ENCODE measurements around the gene LDLR. TPM values are rescaled to one million over a fixed set of nuclear protein-coding genes. Genes with fewer than 3 reads are reported as not detected.
"Not testable (repeated sequence)": the region's sequence is repeated elsewhere in the genome, so short reads cannot be mapped to it uniquely, and the experiment has no call there.

Gene LDLR
- total RNA-seq, 4 donors from 2014 or later, result 22.6 to 45.6 (median 35.7) TPM

DNA sequence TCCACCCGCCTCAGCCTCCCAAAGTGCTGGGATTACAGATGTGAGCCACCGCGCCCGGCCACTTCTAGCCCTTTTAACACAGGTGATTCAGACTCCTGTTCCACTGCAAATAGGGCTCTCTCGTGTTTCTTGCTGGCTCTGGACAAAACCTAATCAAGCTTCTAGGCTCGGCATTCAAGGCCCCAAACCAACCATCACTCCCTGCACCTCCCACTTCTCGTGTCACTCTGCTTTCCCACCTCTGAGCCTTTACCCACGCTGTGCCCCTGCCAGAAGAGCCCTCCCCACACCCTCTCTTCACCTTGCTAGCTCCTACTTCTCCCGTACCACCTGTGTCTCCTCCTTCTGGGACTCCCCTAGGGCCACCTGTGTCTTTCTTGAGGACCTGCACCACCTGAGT is 88.3 kb downstream of the LDLR start:
- peaks cover 0 to 43% (median 16%) of the 10 kb centered on the region in 4 donors for H3K4me1 ChIP-seq
- H3K27me3 ChIP-seq, result no peaks in the 10 kb centered on the region
- no peak for TF ChIP-seq POLR2A (IDR thresholded peaks at IDR 0.05)
- peaks cover 0 to 80% (median 7%) of the 10 kb centered on the region in 3 donors for H3K36me3 ChIP-seq
- no peaks in the 10 kb centered on the region for H3K9me3 ChIP-seq
- no peak overlapping the region for H3K4me3 ChIP-seq
- peak overlapping the region in 2 of 4 donors; percentile 72 to 75 for H3K27ac ChIP-seq
- WGBS, 2 donors, result 89 to 91% methylated on average over 9 of the region's 9 CpGs
- no peak for DNase-seq (ENCODE audit: low spot score in 2 of 2)

DNA sequence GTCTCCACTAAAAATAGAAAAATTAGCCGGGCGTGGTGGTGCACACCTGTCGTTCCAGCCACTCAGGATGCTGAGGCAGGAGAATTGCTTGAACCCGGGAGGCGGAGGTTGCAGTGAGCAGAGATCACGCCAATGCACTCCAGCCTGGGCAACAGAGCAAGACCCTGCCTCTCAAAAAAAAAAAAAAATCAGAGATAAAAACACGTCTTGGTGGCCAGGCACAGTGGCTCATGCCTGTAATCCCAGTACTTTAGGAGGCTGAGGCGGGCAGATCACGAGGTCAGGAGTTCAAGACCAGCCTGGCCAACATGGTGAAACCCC is 89.8 kb downstream of the LDLR start:
- 81 to 82% methylated on average over 9 of the region's 9 CpGs for WGBS, 2 donors
- Histone ChIP-seq H3K36me3 (peaks cover 0 to 78% (median 4%) of the 10 kb centered on the region in 3 donors), H3K4me1 (peaks cover 0 to 48% (median 16%) of the 10 kb centered on the region in 4 donors), H3K27ac (peak overlapping the region in 2 of 4 donors; percentile 72 to 75)
- DNase-seq (ENCODE audit: low spot score in 2 of 2); H3K9me3 ChIP-seq; H3K27me3 ChIP-seq; H3K4me3 ChIP-seq: not testable (repeated sequence)

DNA sequence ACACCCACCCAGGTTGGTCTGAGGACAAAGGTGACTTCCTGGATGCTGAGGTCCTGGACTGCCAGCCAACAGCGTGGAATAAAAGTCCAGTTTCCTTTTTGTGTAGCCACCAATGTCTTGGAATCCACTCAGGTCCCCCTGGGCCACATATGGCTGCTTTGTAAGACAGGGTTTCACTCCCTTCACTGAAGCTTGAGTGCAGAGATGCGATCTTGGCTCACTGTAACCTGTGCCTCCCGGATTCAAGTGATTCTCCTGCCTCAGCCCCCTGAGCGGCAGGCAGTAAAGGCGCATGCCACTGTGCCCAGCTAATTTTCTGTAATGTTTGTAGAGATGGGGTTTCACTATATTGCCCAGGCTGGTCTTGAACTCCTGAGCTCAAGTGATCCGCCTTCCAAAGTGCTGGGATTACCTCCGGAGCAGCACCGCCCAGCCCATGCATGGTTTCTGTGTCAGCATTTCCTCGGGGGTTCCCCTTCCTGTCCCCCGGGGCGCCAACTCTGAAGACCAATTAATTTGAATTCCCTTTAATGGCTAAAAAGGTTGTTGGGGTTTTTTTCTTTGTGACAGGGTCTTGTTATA is 90.5 kb downstream of the LDLR start:
- peaks cover 0 to 73% (median 0%) of the 10 kb centered on the region in 3 donors for H3K36me3 ChIP-seq
- H3K27ac ChIP-seq, result peak overlapping the region; percentile 24 to 75 (median 48)
- H3K9me3 ChIP-seq, result peaks cover 0 to 2% (median 0%) of the 10 kb centered on the region in 4 donors
- TF ChIP-seq EP300 (IDR thresholded peaks at IDR 0.05), result no peak
- TF ChIP-seq POLR2A (IDR thresholded peaks at IDR 0.05), result no peak
- TF ChIP-seq, protein P1, sequence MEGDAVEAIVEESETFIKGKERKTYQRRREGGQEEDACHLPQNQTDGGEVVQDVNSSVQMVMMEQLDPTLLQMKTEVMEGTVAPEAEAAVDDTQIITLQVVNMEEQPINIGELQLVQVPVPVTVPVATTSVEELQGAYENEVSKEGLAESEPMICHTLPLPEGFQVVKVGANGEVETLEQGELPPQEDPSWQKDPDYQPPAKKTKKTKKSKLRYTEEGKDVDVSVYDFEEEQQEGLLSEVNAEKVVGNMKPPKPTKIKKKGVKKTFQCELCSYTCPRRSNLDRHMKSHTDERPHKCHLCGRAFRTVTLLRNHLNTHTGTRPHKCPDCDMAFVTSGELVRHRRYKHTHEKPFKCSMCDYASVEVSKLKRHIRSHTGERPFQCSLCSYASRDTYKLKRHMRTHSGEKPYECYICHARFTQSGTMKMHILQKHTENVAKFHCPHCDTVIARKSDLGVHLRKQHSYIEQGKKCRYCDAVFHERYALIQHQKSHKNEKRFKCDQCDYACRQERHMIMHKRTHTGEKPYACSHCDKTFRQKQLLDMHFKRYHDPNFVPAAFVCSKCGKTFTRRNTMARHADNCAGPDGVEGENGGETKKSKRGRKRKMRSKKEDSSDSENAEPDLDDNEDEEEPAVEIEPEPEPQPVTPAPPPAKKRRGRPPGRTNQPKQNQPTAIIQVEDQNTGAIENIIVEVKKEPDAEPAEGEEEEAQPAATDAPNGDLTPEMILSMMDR (IDR thresholded peaks at IDR 0.05), result no peak
- H3K4me1 ChIP-seq, result peaks cover 0 to 55% (median 16%) of the 10 kb centered on the region in 4 donors
- DNase-seq (ENCODE audit: low spot score in 2 of 2), result no peak
- no peaks in the 10 kb centered on the region for H3K27me3 ChIP-seq
- H3K4me3 ChIP-seq, result no peak overlapping the region
- 53 to 59% methylated on average over 11 of the region's 11 CpGs for WGBS, 2 donors

DNA sequence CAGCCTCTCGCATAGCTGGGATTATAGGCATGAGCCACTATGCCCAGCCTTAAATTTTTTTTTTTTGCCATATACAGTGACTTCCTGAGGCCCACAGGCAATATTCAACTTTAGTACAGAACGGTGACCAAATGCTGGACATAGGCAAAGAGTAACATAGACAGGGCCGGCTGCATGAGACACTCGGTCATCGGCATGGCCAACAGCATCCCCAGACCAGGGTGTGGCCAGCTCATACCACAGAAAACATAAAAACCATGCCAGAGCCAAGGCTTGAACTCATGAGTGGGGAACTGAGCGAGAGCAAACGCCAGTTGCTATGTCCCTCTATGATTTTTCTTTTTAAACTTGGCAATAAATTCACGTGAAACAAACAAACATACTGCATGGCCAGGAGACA is 91.1 kb downstream of the LDLR start:
- peak overlapping the region; percentile 24 to 75 (median 48) for H3K27ac ChIP-seq
- no peaks in the 10 kb centered on the region for H3K27me3 ChIP-seq
- H3K36me3 ChIP-seq, result peaks cover 0 to 73% (median 0%) of the 10 kb centered on the region in 3 donors
- no peak for DNase-seq (ENCODE audit: low spot score in 2 of 2)
- peaks cover 0 to 61% (median 16%) of the 10 kb centered on the region in 4 donors for H3K4me1 ChIP-seq
- WGBS, 2 donors, result 46 to 51% methylated on average over 8 of the region's 8 CpGs
- H3K4me3 ChIP-seq, result no peak overlapping the region
- no peak for TF ChIP-seq POLR2A (IDR thresholded peaks at IDR 0.05)
- TF ChIP-seq, protein P1 (IDR thresholded peaks at IDR 0.05), result no peak
- TF ChIP-seq EP300 (IDR thresholded peaks at IDR 0.05), result no peak
- H3K9me3 ChIP-seq, result peaks cover 0 to 2% (median 0%) of the 10 kb centered on the region in 4 donors

DNA sequence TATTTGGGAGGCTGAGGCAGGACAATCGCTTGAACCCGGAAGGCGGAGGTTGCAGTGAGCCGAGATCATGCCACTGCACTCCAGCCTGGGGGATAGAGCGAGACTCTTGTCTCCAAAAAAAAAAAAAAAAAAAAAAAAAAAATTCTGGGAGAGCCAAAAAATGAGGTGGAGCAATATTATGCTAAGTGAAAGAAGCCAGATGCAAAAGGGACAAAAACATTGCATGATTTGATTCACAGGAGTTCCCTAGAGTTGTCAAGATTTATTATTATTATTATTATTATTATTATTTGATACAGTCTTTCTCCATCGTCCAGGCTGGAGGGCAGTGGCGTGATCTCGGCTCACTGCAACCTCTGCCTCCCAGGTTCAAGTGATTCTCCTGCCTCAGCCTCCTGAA is 91.7 kb downstream of the LDLR start:
- H3K27me3 ChIP-seq; H3K9me3 ChIP-seq; H3K4me3 ChIP-seq; DNase-seq (ENCODE audit: low spot score in 2 of 2): not testable (repeated sequence)
- peak overlapping the region; percentile 24 to 75 (median 54) for H3K27ac ChIP-seq
- H3K36me3 ChIP-seq, result peaks cover 0 to 73% (median 0%) of the 10 kb centered on the region in 3 donors
- 68 to 79% methylated on average over 8 of the region's 8 CpGs for WGBS, 2 donors
- peaks cover 0 to 67% (median 18%) of the 10 kb centered on the region in 4 donors for H3K4me1 ChIP-seq

DNA sequence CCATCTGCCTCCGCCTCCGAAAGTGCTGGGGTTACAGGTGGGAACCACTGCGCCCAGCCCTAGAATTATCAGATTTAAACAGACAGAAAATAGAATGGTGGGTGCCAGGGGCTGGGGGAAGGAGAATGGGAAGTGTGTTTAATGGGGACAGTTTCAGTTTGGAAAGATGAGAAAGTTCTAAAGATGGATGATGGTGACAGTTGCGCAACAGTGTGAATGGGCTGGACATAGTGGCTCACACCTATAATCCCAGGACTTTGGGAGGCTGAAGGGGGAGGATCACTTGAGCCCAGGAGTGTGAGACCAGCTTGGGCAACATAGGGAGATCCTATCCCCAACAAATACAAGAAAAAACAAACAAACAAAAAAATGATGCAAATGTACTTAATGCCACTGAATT is 92.2 kb downstream of the LDLR start:
- Histone ChIP-seq H3K27ac (peak overlapping the region in 3 of 4 donors; percentile 37 to 74 (median 72)), H3K36me3 (peaks cover 0 to 73% (median 0%) of the 10 kb centered on the region in 3 donors)
- 87 to 97% methylated on average over 4 of the region's 4 CpGs for WGBS, 2 donors

More for the DNA sequence above, 92.2 kb downstream of the LDLR start:
- peaks cover 0 to 2% (median 0%) of the 10 kb centered on the region in 4 donors for H3K9me3 ChIP-seq
- H3K4me1 ChIP-seq, result peaks cover 0 to 72% (median 20%) of the 10 kb centered on the region in 4 donors
- DNase-seq (ENCODE audit: low spot score in 2 of 2), result no peak
- H3K4me3 ChIP-seq, result no peak overlapping the region
- TF ChIP-seq POLR2A (IDR thresholded peaks at IDR 0.05) (no peak), EP300 (IDR thresholded peaks at IDR 0.05) (no peak)
- TF ChIP-seq, protein P1 (IDR thresholded peaks at IDR 0.05), result no peak
- no peaks in the 10 kb centered on the region for H3K27me3 ChIP-seq

Other genes with a start within 250 kb of the LDLR start
- 1 to 10 TPM in 2 of 4 donors, under 1 TPM in 2; 0.42 to 4.5 (median 2.4) TPM for gene C19orf38, start 241.0 kb upstream of the LDLR start, total RNA-seq
- 10 to 100 TPM; 13.5 to 22.8 (median 14.0) TPM for gene CARM1, start 217.9 kb upstream of the LDLR start, total RNA-seq
- gene YIPF2, start 160.8 kb upstream of the LDLR start, total RNA-seq, result 10 to 100 TPM; 50.0 to 69.3 (median 56.4) TPM
- gene TIMM29, start 160.7 kb upstream of the LDLR start, total RNA-seq, result 10 to 100 TPM; 27.1 to 40.4 (median 32.8) TPM
- 100 to 1,000 TPM in 1 of 4 donors, 10 to 100 TPM in 3; 54.2 to 122 (median 73.9) TPM for gene SMARCA4, start 128.4 kb upstream of the LDLR start, total RNA-seq
- gene SPC24, start 66.3 kb downstream of the LDLR start, total RNA-seq, result 10 to 100 TPM in 1 of 4 donors, 1 to 10 TPM in 3; 2.6 to 20.4 (median 4.4) TPM
- 100 to 1,000 TPM; 355 to 752 (median 582) TPM for gene KANK2, start 108.1 kb downstream of the LDLR start, total RNA-seq
- 10 to 100 TPM in 2 of 4 donors, 1 to 10 TPM in 1, not detected in 1; 2.0 to 13.2 (median 10.8) TPM for gene ANGPTL8, start 150.2 kb downstream of the LDLR start, total RNA-seq
- 10 to 100 TPM; 37.5 to 92.7 (median 49.2) TPM for gene DOCK6, start 173.1 kb downstream of the LDLR start, total RNA-seq
- gene TSPAN16, start 206.7 kb downstream of the LDLR start, total RNA-seq, result not detected

Data from tibial nerve (tissue), 4 donors.